K562 (cell line): ENCODE results near the gene C6orf62.

Experiments used
- CBX2 ChIP-seq: fragments of 200-600 bp; sonication (generic); IDR thresholded peaks from one replicate; pipeline ENCODE4 v1.6.1; 2012; ENCODE audit warnings: mild to moderate bottlenecking, low read length, inconsistent platforms; ENCODE audit not compliant: insufficient read depth, poor library complexity, severe bottlenecking
- EP300 ChIP-seq: IDR thresholded peaks from 2 replicates; pipeline ENCODE4 v1.6.1; 2012; ENCODE audit warnings: low read length, improper control_type of control experiment
- ZBTB11 ChIP-seq, 3 experiments: fragments of 200-800 bp in 1 of 3; fragments of 250-450 bp in 1 of 3; fragments of 450-650 bp in 1 of 3; sonication (Bioruptor Pico) in 1 of 3; sonication (Bioruptor generic) in 1 of 3; formaldehyde crosslinking in 1 of 3; IDR thresholded peaks; 2 replicates each; pipeline versions ENCODE4 v1.6.1 to v1.8.0; 2016 to 2022; ENCODE audit warnings: mild to moderate bottlenecking in 2 of 3, missing genetic modification characterization in 2 of 3, missing compliant biosample characterization in 1 of 3, moderate library complexity in 1 of 3

DNA sequence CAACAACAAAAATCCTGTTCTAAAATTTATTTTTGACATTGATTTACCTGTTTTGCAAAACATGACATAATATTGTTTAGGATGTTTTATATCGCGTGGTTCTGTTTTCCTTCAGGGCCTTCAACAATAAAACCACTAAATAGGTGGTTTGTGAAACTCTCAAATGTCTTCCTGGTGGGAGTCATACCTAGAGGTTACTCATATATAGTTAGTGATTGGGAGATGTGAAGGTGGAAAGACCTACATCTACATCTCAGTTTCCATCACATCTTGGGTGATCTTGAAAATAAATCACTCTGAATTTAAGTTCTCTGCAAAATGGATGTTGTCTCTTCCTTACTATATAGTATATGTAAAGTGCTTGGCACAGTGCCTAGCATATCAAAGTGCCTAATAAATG, 22.9 kb downstream of the C6orf62 start:
- TF ChIP-seq ZBTB11 (CRISPR knock-in tag; IDR thresholded peaks at IDR 0.05) (no peak), EP300 (no peak), CBX2 (no peak)
